Measurements from ENCODE around the gene WBP2.

WBP2 gene

DNA sequence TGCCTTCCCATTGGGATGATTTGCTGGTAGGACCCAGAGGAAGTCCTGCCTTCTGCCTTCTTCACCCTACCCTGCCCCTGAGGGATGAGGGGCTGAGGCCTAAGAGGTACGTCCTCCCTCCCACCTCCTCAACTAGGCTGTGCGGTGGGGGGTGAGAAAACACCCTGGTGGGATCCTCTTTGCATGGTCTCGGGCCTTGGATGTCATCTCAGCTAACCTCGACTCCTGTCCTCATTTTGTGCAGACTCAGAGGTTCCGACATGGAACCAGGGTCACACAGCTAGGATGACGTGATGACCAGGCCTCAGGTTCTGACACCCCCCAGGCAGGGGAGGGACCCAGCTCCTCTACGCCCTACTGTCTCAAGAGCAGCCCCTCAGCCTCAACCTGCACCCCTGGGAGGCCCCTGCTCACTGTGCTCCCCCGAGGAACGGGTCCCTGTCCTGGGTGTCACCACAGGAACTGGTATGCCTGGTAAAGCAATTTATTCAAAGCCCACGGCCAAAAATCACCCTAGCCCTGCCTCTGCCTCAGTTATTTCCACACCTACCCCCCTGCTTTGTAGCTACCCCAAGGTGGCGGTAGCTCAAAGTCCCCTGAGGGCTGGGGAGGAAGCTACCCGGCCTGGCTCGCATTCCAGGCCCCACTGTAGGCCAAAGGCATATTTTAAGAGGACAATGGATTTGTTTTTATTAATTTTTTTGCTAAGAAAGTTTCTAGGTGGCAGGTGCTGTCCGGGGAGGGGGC is 28.4 kb downstream of the WBP2 start:
- H3K9ac ChIP-seq (ENCODE audit: insufficient read length, low read depth) = peak overlapping the region; percentile 51

DNA sequence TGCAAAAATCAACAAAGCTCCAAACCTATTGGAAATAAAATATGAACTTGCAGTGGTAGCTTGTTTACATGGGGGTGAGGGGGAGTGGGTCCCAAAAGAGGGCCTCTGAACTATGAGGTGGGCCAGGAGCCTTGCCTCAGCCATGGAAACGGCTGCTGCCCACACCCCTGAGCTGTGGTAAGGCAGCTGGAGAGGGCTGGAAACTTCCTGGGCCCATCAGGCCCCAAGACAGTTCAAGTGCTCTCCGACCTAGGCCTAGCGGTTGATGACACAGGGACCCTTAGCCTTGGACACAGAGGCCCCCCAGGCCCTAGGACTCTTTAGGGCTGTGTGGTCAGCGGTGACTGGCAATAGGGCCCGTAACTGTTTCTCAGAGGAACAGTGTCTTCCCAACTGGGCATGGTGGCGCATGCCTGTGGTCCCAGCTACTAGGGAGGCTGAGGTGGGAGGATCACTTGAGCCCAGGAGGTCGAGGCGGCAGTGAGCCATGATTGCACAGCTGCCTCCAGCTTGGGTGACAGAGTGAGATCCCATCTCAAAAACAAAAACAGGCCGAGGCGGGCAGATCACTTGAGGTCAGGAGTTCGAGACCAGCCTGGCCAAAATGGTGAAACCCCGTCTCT is 29.3 kb downstream of the WBP2 start:
- TF ChIP-seq YY1 (IDR thresholded peaks at IDR 0.05; ENCODE audit: insufficient read depth, insufficient read length) = no peak
- no peak for TF ChIP-seq ZNF274 (IDR thresholded peaks at IDR 0.05; ENCODE audit: low read depth, low read length)
- TF ChIP-seq SUZ12 (IDR thresholded peaks at IDR 0.05; ENCODE audit: extremely low read depth, insufficient read depth, insufficient read length) = no peak
- Histone ChIP-seq H3K4me1 (ENCODE audit: insufficient read depth, insufficient read length) (peaks cover 36% of the 10 kb centered on the region), H3K9me3 (ENCODE audit: insufficient read depth, low read length) (no peaks in the 10 kb centered on the region), H3K4me3 (ENCODE audit: insufficient read length, low read depth) (no peak overlapping the region), H3K36me3 (ENCODE audit: insufficient read depth, insufficient read length, low read length) (peaks cover 66% of the 10 kb centered on the region), H3K9ac (ENCODE audit: insufficient read length, low read depth) (no peak overlapping the region), H3K27me3 (ENCODE audit: insufficient read depth, insufficient read length) (no peaks in the 10 kb centered on the region)
- DNase-seq (ENCODE audit: low read depth, low spot score) = no peak

More for the DNA sequence above, 28.4 kb downstream of the WBP2 start:
- Histone ChIP-seq H3K4me3 (ENCODE audit: insufficient read length, low read depth) (no peak overlapping the region), H3K27me3 (ENCODE audit: insufficient read depth, insufficient read length) (no peaks in the 10 kb centered on the region), H3K36me3 (ENCODE audit: insufficient read depth, insufficient read length, low read length) (peaks cover 57% of the 10 kb centered on the region), H3K4me1 (ENCODE audit: insufficient read depth, insufficient read length) (peaks cover 40% of the 10 kb centered on the region), H3K9me3 (ENCODE audit: insufficient read depth, low read length) (no peaks in the 10 kb centered on the region)
- TF ChIP-seq YY1 (IDR thresholded peaks at IDR 0.05; ENCODE audit: insufficient read depth, insufficient read length) = no peak
- no peak for TF ChIP-seq SUZ12 (IDR thresholded peaks at IDR 0.05; ENCODE audit: extremely low read depth, insufficient read depth, insufficient read length)
- no peak for TF ChIP-seq ZNF274 (IDR thresholded peaks at IDR 0.05; ENCODE audit: low read depth, low read length)
- no peak for DNase-seq (ENCODE audit: low read depth, low spot score)

DNA sequence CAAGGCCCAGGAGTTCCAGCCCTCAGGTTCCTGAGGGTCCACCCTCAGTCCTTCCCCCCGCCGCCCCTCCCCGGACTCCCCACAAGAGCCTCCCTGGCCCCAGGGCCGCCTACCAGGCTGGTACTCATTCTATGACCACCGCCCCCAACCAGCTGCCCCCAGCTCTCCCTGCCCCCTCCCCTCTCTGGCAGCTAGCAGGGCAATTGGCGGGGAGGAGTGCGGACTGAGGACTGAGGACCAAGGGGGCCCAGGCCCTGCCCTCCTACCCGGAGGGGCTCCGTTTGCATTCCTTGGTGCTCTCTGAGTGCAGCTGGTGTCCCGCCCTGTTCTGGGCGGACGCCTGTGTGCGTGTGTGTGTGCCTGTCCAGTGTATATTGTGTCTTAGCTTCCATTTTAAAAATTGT is 30.0 kb downstream of the WBP2 start:
- Histone ChIP-seq H3K4me3 (ENCODE audit: insufficient read length, low read depth) (no peak overlapping the region), H3K9me3 (ENCODE audit: insufficient read depth, low read length) (no peaks in the 10 kb centered on the region), H3K4me1 (ENCODE audit: insufficient read depth, insufficient read length) (peaks cover 30% of the 10 kb centered on the region), H3K9ac (ENCODE audit: insufficient read length, low read depth) (no peak overlapping the region), H3K36me3 (ENCODE audit: insufficient read depth, insufficient read length, low read length) (peaks cover 73% of the 10 kb centered on the region), H3K27me3 (ENCODE audit: insufficient read depth, insufficient read length) (no peaks in the 10 kb centered on the region)
- no peak for DNase-seq (ENCODE audit: low read depth, low spot score)
- no peak for TF ChIP-seq ZNF274 (IDR thresholded peaks at IDR 0.05; ENCODE audit: low read depth, low read length)
- no peak for TF ChIP-seq YY1 (IDR thresholded peaks at IDR 0.05; ENCODE audit: insufficient read depth, insufficient read length)
- TF ChIP-seq SUZ12 (IDR thresholded peaks at IDR 0.05; ENCODE audit: extremely low read depth, insufficient read depth, insufficient read length) = no peak

DNA sequence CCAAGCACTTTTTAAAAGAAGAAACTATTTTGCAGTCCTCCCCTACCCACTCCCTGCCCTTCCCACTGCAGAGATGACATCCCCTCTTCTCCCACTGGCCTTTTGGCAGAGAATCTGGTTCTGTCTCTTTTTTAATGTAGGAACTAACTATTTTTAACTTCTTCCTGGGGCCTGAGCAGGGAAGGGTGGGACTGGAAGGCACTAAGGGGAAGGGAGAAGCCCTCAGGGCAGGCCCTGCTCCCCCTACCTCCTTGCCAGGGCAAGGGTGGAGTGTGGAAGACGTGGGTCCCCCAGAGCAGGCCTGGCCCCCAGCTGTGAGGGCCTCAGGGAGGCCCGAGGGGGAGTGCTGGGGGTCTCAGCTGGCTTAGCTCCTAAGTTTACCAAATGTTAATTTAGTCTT is 30.5 kb downstream of the WBP2 start:
- no peak for TF ChIP-seq YY1 (IDR thresholded peaks at IDR 0.05; ENCODE audit: insufficient read depth, insufficient read length)
- no peak for TF ChIP-seq ZNF274 (IDR thresholded peaks at IDR 0.05; ENCODE audit: low read depth, low read length)
- TF ChIP-seq SUZ12 (IDR thresholded peaks at IDR 0.05; ENCODE audit: extremely low read depth, insufficient read depth, insufficient read length) = no peak
- peaks cover 25% of the 10 kb centered on the region for H3K4me1 ChIP-seq (ENCODE audit: insufficient read depth, insufficient read length)
- H3K27me3 ChIP-seq (ENCODE audit: insufficient read depth, insufficient read length) = no peaks in the 10 kb centered on the region
- no peaks in the 10 kb centered on the region for H3K9me3 ChIP-seq (ENCODE audit: insufficient read depth, low read length)
- no peak for DNase-seq (ENCODE audit: low read depth, low spot score)
- H3K4me3 ChIP-seq (ENCODE audit: insufficient read length, low read depth) = no peak overlapping the region
- H3K9ac ChIP-seq (ENCODE audit: insufficient read length, low read depth) = peak overlapping the region; percentile 21
- H3K36me3 ChIP-seq (ENCODE audit: insufficient read depth, insufficient read length, low read length) = peaks cover 78% of the 10 kb centered on the region

DNA sequence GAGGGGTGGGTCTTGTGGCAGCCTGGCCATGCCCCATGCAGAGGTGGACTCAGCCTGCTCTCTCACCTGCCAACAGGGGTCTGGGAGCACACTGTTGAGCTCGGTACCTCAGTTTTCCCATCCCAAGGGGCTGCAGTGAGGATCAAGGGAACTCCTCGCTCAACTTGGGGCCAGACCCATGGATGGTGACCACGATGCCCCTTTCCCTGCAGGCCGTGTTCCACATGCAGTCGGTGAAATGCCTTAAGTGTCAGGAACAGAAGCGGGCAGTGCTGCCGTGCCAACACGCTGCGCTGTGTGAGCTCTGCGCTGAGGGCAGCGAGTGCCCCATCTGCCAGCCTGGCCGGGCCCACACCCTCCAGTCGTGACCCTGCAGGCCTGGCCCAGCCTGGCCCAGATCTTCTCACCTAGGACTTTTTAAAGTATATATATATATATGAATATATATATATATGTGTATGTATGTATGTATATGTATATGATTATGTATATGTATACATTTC is 31.0 kb downstream of the WBP2 start:
- no peak overlapping the region for H3K9ac ChIP-seq (ENCODE audit: insufficient read length, low read depth)
- peaks cover 84% of the 10 kb centered on the region for H3K36me3 ChIP-seq (ENCODE audit: insufficient read depth, insufficient read length, low read length)
- H3K27me3 ChIP-seq (ENCODE audit: insufficient read depth, insufficient read length) = no peaks in the 10 kb centered on the region
- no peak for DNase-seq (ENCODE audit: low read depth, low spot score)
- no peak for TF ChIP-seq ZNF274 (IDR thresholded peaks at IDR 0.05; ENCODE audit: low read depth, low read length)
- TF ChIP-seq SUZ12 (IDR thresholded peaks at IDR 0.05; ENCODE audit: extremely low read depth, insufficient read depth, insufficient read length) = no peak
- TF ChIP-seq YY1 (IDR thresholded peaks at IDR 0.05; ENCODE audit: insufficient read depth, insufficient read length) = no peak
- no peaks in the 10 kb centered on the region for H3K9me3 ChIP-seq (ENCODE audit: insufficient read depth, low read length)
- H3K4me3 ChIP-seq (ENCODE audit: insufficient read length, low read depth) = no peak overlapping the region
- H3K4me1 ChIP-seq (ENCODE audit: insufficient read depth, insufficient read length) = peaks cover 24% of the 10 kb centered on the region

DNA sequence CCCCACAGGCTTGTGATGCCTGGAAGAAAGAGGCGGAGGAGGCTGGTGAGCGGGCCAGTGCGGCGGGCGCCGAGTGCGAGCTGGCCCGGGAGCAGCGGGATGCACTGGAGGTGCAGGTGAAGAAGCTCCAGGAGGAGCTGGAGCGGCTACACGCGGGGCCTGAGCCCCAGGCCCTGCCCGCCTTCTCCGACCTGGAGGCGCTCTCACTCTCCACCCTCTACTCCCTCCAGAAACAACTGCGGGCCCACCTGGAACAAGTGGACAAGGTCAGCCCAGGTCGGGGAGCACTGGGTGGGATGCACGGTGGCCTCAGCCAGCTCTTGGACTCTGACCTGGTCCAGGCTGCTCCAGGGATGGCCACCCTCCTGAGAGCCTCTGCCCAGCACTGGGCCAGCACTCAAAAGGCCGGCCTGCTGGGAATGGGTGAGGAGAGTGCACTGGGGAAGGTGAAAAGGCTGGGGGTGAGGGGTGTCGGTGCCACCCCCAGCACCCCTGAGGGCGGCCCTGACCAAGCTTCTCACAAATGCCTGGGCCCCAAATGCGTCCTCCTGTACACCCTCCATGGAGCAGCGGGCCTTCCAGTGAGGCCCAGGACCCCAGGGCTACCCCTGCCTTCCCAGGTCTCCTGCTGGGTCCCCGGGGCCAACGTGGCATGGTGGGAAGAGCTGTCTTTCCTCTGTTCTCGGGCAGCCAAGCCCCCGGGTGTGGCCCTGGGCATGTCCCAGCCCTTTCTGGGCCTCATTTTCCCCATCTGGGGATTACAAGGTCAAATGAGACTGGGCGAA is 31.7 kb downstream of the WBP2 start:
- no peak for DNase-seq (ENCODE audit: low read depth, low spot score)
- Histone ChIP-seq H3K36me3 (ENCODE audit: insufficient read depth, insufficient read length, low read length) (peaks cover 90% of the 10 kb centered on the region), H3K4me1 (ENCODE audit: insufficient read depth, insufficient read length) (peaks cover 20% of the 10 kb centered on the region), H3K4me3 (ENCODE audit: insufficient read length, low read depth) (no peak overlapping the region), H3K9me3 (ENCODE audit: insufficient read depth, low read length) (no peaks in the 10 kb centered on the region), H3K27me3 (ENCODE audit: insufficient read depth, insufficient read length) (no peaks in the 10 kb centered on the region), H3K9ac (ENCODE audit: insufficient read length, low read depth) (no peak overlapping the region)
- TF ChIP-seq YY1 (IDR thresholded peaks at IDR 0.05; ENCODE audit: insufficient read depth, insufficient read length) (no peak), SUZ12 (IDR thresholded peaks at IDR 0.05; ENCODE audit: extremely low read depth, insufficient read depth, insufficient read length) (no peak), ZNF274 (IDR thresholded peaks at IDR 0.05; ENCODE audit: low read depth, low read length) (no peak)

DNA sequence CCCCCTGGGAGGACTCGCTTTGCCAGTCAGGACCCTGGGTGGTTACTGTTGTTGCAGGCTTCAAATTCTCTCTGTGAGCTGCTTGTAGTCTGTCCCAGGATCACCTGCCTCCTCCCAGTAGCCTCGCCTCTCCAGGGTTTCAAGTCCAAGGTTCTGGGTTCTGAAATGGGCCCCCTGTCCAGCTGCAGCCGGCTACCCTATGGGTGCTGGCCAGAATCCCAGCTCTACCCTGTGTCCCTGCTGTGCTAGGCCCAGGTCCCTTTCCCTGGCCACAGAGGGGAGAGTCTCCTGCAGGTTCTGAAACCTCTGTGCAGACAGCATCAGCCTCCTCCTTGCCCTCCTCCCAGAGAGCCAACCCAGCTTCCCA is 32.4 kb downstream of the WBP2 start:
- H3K36me3 ChIP-seq (ENCODE audit: insufficient read depth, insufficient read length, low read length) = peaks cover 90% of the 10 kb centered on the region
- no peaks in the 10 kb centered on the region for H3K27me3 ChIP-seq (ENCODE audit: insufficient read depth, insufficient read length)
- no peaks in the 10 kb centered on the region for H3K9me3 ChIP-seq (ENCODE audit: insufficient read depth, low read length)
- H3K9ac ChIP-seq (ENCODE audit: insufficient read length, low read depth) = no peak overlapping the region
- no peak for DNase-seq (ENCODE audit: low read depth, low spot score)
- H3K4me1 ChIP-seq (ENCODE audit: insufficient read depth, insufficient read length) = peaks cover 13% of the 10 kb centered on the region
- TF ChIP-seq ZNF274 (IDR thresholded peaks at IDR 0.05; ENCODE audit: low read depth, low read length) (no peak), SUZ12 (IDR thresholded peaks at IDR 0.05; ENCODE audit: extremely low read depth, insufficient read depth, insufficient read length) (no peak), YY1 (IDR thresholded peaks at IDR 0.05; ENCODE audit: insufficient read depth, insufficient read length) (no peak)
- no peak overlapping the region for H3K4me3 ChIP-seq (ENCODE audit: insufficient read length, low read depth)

Data from NT2/D1 (cell line).